ENCODE data around the gene KCNH6.

The KCNH6 gene

DNA sequence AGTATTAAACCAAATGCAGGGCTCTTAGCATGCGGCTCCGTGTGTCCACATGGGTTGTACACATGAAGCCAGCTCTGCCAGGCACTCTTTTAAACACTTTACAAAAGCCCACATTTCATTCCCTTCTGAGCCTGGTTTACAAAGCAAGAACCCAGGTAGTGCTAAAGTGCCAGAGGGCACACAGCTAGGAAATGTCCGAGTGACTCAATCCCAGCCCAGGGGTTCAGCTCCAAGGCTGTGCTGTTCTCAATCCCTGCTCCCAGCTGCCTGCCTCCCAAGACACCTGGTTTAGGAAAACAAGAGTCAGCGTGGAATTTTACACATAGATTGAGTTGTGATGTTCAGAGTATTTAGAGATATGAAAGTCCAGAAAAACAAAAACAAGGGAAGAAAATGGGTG is 13.8 kb downstream of the KCNH6 start:
- no peak overlapping the region for H3K4me3 ChIP-seq (ENCODE audit: low read depth, low read length)
- in situ Hi-C loops (cut with HindIII; ENCODE audit: low sequenced_read_pairs) = no loop called here
- TF ChIP-seq, protein P1, sequence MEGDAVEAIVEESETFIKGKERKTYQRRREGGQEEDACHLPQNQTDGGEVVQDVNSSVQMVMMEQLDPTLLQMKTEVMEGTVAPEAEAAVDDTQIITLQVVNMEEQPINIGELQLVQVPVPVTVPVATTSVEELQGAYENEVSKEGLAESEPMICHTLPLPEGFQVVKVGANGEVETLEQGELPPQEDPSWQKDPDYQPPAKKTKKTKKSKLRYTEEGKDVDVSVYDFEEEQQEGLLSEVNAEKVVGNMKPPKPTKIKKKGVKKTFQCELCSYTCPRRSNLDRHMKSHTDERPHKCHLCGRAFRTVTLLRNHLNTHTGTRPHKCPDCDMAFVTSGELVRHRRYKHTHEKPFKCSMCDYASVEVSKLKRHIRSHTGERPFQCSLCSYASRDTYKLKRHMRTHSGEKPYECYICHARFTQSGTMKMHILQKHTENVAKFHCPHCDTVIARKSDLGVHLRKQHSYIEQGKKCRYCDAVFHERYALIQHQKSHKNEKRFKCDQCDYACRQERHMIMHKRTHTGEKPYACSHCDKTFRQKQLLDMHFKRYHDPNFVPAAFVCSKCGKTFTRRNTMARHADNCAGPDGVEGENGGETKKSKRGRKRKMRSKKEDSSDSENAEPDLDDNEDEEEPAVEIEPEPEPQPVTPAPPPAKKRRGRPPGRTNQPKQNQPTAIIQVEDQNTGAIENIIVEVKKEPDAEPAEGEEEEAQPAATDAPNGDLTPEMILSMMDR (IDR thresholded peaks at IDR 0.05; ENCODE audit: low read depth, low read length) = no peak
- no peak for DNase-seq (ENCODE audit: low read depth, low spot score)

DNA sequence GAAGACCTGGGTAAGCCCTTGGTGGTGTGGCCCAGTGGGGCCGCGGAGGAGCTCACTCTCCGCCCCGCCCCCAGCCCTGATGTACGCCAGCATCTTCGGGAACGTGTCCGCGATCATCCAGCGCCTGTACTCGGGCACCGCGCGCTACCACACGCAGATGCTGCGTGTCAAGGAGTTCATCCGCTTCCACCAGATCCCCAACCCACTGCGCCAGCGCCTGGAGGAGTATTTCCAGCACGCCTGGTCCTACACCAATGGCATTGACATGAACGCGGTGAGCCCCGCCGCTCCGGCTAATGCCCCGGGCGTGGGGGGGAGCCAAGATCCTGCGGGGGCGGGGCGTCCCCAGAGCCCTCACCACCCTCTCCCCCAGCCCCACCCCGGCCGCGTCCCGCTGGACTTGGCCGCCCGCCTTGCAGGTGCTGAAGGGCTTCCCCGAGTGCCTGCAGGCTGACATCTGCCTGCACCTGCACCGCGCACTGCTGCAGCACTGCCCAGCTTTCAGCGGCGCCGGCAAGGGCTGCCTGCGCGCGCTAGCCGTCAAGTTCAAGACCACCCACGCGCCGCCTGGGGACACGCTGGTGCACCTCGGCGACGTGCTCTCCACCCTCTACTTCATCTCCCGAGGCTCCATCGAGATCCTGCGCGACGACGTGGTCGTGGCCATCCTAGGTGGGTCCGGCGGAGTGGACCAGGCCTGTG is 15.0 kb downstream of the KCNH6 start:
- in situ Hi-C loops (cut with HindIII; ENCODE audit: low sequenced_read_pairs) = no loop called here
- DNase-seq (ENCODE audit: low read depth, low spot score) = no peak
- TF ChIP-seq, protein P1 (IDR thresholded peaks at IDR 0.05; ENCODE audit: low read depth, low read length) = no peak
- H3K4me3 ChIP-seq (ENCODE audit: low read depth, low read length) = no peak overlapping the region

DNA sequence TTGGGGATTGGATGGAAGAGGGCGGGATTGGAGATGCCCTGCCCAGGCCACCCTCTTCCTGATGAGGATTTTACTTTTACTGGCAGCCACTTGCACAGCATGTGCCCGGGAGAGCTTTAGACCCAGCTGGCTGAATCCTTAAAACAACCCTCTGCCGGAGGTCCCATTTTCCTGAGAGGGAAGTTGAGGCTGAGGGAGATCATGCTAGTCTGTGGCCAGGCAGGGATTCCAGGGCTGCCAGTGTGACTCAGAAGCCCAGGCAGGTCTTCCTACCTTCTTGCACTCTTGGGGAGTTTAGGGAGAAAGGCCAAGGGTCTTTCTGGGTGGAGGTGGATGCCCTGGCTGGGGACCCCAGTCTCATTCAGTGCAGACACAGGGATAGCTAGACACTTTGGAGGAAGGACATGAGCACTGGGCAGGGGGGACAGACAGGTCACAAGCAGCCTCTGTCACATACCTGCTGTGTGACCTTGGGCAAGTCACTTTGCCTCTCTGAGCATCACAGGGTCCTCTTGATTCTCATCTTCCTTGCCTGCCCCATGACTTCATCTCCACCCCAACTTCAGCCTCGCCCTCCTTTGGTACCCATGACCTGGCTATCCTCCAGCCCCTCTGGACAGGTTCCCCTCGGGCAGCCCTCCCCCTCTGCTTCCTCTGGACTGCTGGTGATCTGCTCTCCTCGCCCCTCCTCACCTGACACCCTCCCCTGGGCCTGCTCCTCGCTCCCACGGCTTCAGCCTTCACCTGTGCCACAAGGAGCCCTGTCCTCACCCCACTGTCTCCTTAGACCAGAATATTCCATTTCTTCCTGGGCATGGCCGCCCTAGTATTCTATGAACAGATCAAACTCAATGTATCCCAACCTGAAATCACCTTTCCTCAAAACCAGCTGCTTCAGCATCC is 15.8 kb downstream of the KCNH6 start:
- DNase-seq (ENCODE audit: low read depth, low spot score) = no peak
- in situ Hi-C loops (cut with HindIII; ENCODE audit: low sequenced_read_pairs) = no loop called here
- H3K4me3 ChIP-seq (ENCODE audit: low read depth, low read length) = no peak overlapping the region
- TF ChIP-seq, protein P1 (IDR thresholded peaks at IDR 0.05; ENCODE audit: low read depth, low read length) = no peak

DNA sequence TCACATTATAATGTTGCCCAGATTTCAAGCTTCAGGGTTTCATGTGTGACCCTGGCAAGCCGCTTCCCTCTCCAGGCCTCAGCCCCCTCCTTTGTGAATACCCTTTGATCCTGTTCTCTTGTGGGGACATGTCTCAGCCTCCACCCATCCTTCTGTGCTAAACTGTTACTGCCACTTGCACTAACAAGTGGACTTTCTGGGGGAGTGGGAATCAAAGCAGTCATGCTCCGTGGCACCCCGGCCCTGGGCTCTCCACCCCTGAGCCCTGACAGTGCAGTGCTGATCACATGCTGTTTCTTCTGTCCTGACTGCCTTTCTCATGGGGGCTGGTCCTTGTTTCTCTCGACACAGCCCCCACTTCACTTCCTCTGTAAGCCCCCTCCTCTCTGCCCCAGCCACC is 17.4 kb downstream of the KCNH6 start:
- in situ Hi-C loops (cut with HindIII; ENCODE audit: low sequenced_read_pairs) = no loop called here
- TF ChIP-seq, protein P1 (IDR thresholded peaks at IDR 0.05; ENCODE audit: low read depth, low read length) = no peak
- no peak for DNase-seq (ENCODE audit: low read depth, low spot score)
- no peak overlapping the region for H3K4me3 ChIP-seq (ENCODE audit: low read depth, low read length)

DNA sequence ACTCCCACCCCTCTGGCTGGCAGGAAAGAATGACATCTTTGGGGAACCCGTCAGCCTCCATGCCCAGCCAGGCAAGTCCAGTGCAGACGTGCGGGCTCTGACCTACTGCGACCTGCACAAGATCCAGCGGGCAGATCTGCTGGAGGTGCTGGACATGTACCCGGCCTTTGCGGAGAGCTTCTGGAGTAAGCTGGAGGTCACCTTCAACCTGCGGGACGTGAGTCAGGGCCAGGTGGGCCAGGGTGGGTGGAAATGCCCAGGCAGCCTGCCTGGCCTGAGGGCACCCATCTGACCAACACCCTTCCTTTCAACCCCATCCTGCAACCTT is 19.0 kb downstream of the KCNH6 start:
- TF ChIP-seq, protein P1 (IDR thresholded peaks at IDR 0.05; ENCODE audit: low read depth, low read length) = no peak
- DNase-seq (ENCODE audit: low read depth, low spot score) = no peak
- in situ Hi-C loops (cut with HindIII; ENCODE audit: low sequenced_read_pairs) = no loop called here
- no peak overlapping the region for H3K4me3 ChIP-seq (ENCODE audit: low read depth, low read length)

DNA sequence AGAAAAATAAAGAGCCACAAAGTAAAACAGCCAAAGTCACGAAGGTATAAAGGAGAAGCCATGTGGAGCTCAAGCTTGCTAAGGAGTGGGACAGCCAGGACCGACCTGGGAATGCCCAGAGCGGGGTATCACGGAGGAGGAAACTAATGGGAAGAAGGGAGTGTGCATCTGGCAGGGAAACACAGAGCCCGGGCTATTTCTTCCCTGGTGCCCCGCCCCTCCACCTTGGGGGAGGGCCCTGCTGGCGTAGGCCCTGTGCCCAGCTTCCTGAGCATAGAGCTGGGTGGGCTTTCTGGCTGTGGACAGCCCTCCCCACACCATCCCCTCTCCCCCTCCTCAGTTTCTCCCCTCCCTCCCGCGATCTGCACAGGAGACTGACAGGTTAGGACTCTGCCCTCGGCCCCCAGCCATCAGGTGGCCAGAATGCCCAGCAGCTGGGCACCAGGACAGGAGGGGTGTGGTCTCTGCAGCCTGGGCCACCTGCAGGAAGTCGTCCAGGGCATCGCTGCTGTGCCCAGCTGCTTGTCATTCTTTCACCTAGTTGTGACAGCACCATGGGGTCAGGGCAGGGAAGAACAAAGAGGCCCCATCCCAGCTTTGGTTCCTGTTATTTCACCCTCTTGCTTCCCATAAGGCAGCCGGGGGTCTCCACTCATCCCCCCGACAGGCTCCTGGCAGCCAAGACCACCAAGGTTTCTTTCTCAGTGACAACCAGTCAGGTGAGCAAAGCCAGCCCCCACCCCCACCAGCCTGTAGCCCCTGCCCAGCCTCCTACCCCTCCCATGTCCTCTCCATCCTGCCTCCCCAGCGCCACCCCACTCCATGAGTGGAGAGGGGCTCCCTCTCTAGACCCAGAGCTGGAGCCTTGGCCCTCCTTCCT is 20.0 kb downstream of the KCNH6 start:
- H3K4me3 ChIP-seq (ENCODE audit: low read depth, low read length) = no peak overlapping the region
- no peak for DNase-seq (ENCODE audit: low read depth, low spot score)
- TF ChIP-seq, protein P1 (IDR thresholded peaks at IDR 0.05; ENCODE audit: low read depth, low read length) = no peak
- in situ Hi-C loops (cut with HindIII; ENCODE audit: low sequenced_read_pairs) = no loop called here
